GM23338 (cell line): Measurements from ENCODE around the gene SPATA31C1. TPM values are rescaled to one million over a fixed set of nuclear protein-coding genes. Genes with fewer than 3 reads are reported as not detected.

ENCODE experiments used
- ATAC-seq: fragments of 200-7000 bp; cut with Tn5 transposase; 3 replicates; pipeline ENCODE4 v1.9.1; 2020
- DNase-seq: peaks from one replicate; pipeline ENCODE4 v3.0.0-alpha.2; 2015; ENCODE audit warnings: low spot score
- H2AFZ ChIP-seq: fragments of 200-600 bp; sonication (generic); 2 replicates; pipeline ENCODE4 v1.8.0; 2016; ENCODE audit warnings: antibody characterized with exemption, mild to moderate bottlenecking, moderate library complexity
- H3F3A ChIP-seq: fragments of 200-600 bp; sonication (generic); replicated peaks from 2 replicates; pipeline ENCODE4 v1.8.0; 2017; ENCODE audit warnings: antibody characterized with exemption, mixed run types, low read depth
- H3K27ac ChIP-seq: fragments of 200-600 bp; sonication (generic); 2 replicates; pipeline ENCODE4 v1.6.1; 2016; ENCODE audit warnings: low read depth
- H3K27me3 ChIP-seq: fragments of 200-600 bp; sonication (generic); 2 replicates; pipeline ENCODE4 v1.8.0; 2016; ENCODE audit warnings: mild to moderate bottlenecking, mixed run types, moderate library complexity; ENCODE audit not compliant: insufficient read depth
- H3K36me3 ChIP-seq: fragments of 200-600 bp; sonication (generic); 2 replicates; pipeline ENCODE4 v1.8.0; 2016; ENCODE audit warnings: mild to moderate bottlenecking; ENCODE audit not compliant: insufficient read depth
- H3K4me1 ChIP-seq: fragments of 200-600 bp; sonication (generic); 2 replicates; pipeline ENCODE4 v1.8.0; 2016; ENCODE audit warnings: mild to moderate bottlenecking, moderate library complexity; ENCODE audit not compliant: insufficient read depth
- H3K4me2 ChIP-seq: fragments of 200-600 bp; sonication (generic); 2 replicates; pipeline ENCODE4 v1.7.1; 2017; ENCODE audit warnings: mixed run types
- H3K4me3 ChIP-seq: fragments of 200-600 bp; sonication (generic); 2 replicates; pipeline ENCODE4 v1.6.1; 2016; ENCODE audit warnings: mixed run types
- H3K79me2 ChIP-seq: fragments of 200-600 bp; sonication (generic); replicated peaks from 2 replicates; pipeline ENCODE4 v1.8.0; 2017; ENCODE audit warnings: mild to moderate bottlenecking; ENCODE audit not compliant: insufficient read depth
- H3K9me2 ChIP-seq: fragments of 200-600 bp; sonication (generic); 2 replicates; pipeline ENCODE4 v1.8.0; 2017; ENCODE audit not compliant: insufficient read depth
- H4K20me1 ChIP-seq: fragments of 200-600 bp; sonication (generic); replicated peaks from 2 replicates; pipeline ENCODE4 v1.8.0; 2017; ENCODE audit warnings: mild to moderate bottlenecking; ENCODE audit not compliant: insufficient read depth
- H3K27ac Mint-ChIP-seq: 2 replicates; pipeline ENCODE4 v1.8.0; 2020; ENCODE audit warnings: inconsistent platforms, mild to moderate bottlenecking, moderate library complexity, mixed read lengths
- H3K27me3 Mint-ChIP-seq: 3 replicates; pipeline ENCODE4 v1.8.0; 2022; ENCODE audit warnings: low read depth, mild to moderate bottlenecking, moderate library complexity, mixed read lengths, inconsistent platforms; ENCODE audit not compliant: insufficient read depth, poor library complexity
- H3K36me3 Mint-ChIP-seq: 3 replicates; pipeline ENCODE4 v1.8.0; 2021; ENCODE audit warnings: low read depth, mild to moderate bottlenecking, inconsistent platforms, moderate library complexity, mixed read lengths
- H3K4me1 Mint-ChIP-seq: 3 replicates; pipeline ENCODE4 v1.8.0; 2020; ENCODE audit warnings: mild to moderate bottlenecking, inconsistent platforms, mixed read lengths
- H3K4me3 Mint-ChIP-seq: 3 replicates; pipeline ENCODE4 v1.8.0; 2021; ENCODE audit warnings: moderate library complexity, mild to moderate bottlenecking, inconsistent platforms, mixed read lengths
- H3K9me3 Mint-ChIP-seq: 3 replicates; pipeline ENCODE4 v1.8.0; 2020; ENCODE audit warnings: moderate library complexity, mild to moderate bottlenecking, inconsistent platforms, mixed read lengths
- CREB1 ChIP-seq: fragments of 250-450 bp; sonication (Bioruptor Pico); IDR thresholded peaks from 2 replicates; pipeline ENCODE4 v1.5.0; 2020; ENCODE audit warnings: low read depth, mild to moderate bottlenecking, moderate library complexity
- CTCF ChIP-seq, 2 experiments: fragments of 200-600 bp in 1 of 2; sonication (generic) in 1 of 2; conservative IDR thresholded peaks; 2 replicates each; pipeline versions ENCODE4 v1.5.1 to v1.6.1; 2016 to 2017; ENCODE audit warnings: antibody characterized with exemption in 2 of 2, low read depth in 2 of 2, mild to moderate bottlenecking in 2 of 2, moderate library complexity in 1 of 2
- EZH2 ChIP-seq: fragments of 200-600 bp; sonication (generic); IDR thresholded peaks from one replicate; pipeline ENCODE4 v1.8.0; 2017; ENCODE audit warnings: antibody characterized with exemption, mild to moderate bottlenecking, low read depth; ENCODE audit not compliant: unreplicated experiment
- EZH2phosphoT487 ChIP-seq: fragments of 200-600 bp; sonication (generic); IDR thresholded peaks from one replicate; pipeline ENCODE4 v1.8.1; 2018; ENCODE audit warnings: antibody characterized with exemption; ENCODE audit not compliant: unreplicated experiment
- NANOG ChIP-seq: IDR thresholded peaks from 2 replicates; pipeline ENCODE4 v1.6.1; 2016; ENCODE audit warnings: antibody characterized with exemption, borderline replicate concordance
- POLR2AphosphoS5 ChIP-seq: IDR thresholded peaks from 2 replicates; pipeline ENCODE4 v1.6.1; 2016; ENCODE audit warnings: antibody characterized with exemption, low read depth
- REST ChIP-seq: IDR thresholded peaks from one replicate; pipeline ENCODE4 v1.6.1; 2018; ENCODE audit warnings: antibody characterized with exemption; ENCODE audit not compliant: unreplicated experiment
- STAT1 ChIP-seq: IDR thresholded peaks from one replicate; pipeline ENCODE4 v1.6.1; 2016; ENCODE audit warnings: antibody characterized with exemption; ENCODE audit not compliant: unreplicated experiment
- ZNF331 ChIP-seq: fragments of 250-450 bp; sonication (Bioruptor Pico); IDR thresholded peaks from 2 replicates; pipeline ENCODE4 v1.5.0; 2020; ENCODE audit warnings: low read depth, mild to moderate bottlenecking, moderate library complexity
- ZNF462 ChIP-seq: fragments of 250-450 bp; sonication (Bioruptor Pico); IDR thresholded peaks from 2 replicates; pipeline ENCODE4 v1.5.0; 2020; ENCODE audit warnings: mild to moderate bottlenecking, moderate library complexity
- polyA plus RNA-seq: library from polyadenylated mRNA; unstranded; fragments of >200 nt; fragmentation: Nextera tagmentation; extraction: Ambion mirVana; gene quantifications from 2 replicates; pipeline ENCODE4 v1.2.1, GENCODE V29; 2016
- total RNA-seq: library from RNA; depleted of rRNA; stranded (reverse); fragments of >200 nt; shearing (Covaris generic); gene quantifications from 2 replicates; pipeline ENCODE4 v1.2.3, GENCODE V29; 2014

SPATA31C1 gene
- total and polyA plus RNA-seq, 2 experiments from 2014 or later: not detected

GRCh38 chr9:87892956-87893355 is 24.8 kb upstream of the SPATA31C1 start:
- Mint-ChIP-seq H3K36me3 (no peaks in the 10 kb centered on the region), H3K27me3 (peaks cover 3% of the 10 kb centered on the region)

More at GRCh38 chr9:87892956-87893355, 24.8 kb upstream of the SPATA31C1 start:
- no peak overlapping the region for H2AFZ ChIP-seq
- no peak overlapping the region for H3K4me3 Mint-ChIP-seq
- H3K27me3 ChIP-seq: no peaks in the 10 kb centered on the region
- H3K4me3 ChIP-seq: no peak overlapping the region
- no peaks in the 10 kb centered on the region for H3K36me3 ChIP-seq
- H3K27ac ChIP-seq: no peak overlapping the region
- TF ChIP-seq REST (no peak), EZH2 (no peak), ZNF331 (CRISPR knock-in tag) (no peak), POLR2AphosphoS5 (no peak), ZNF462 (CRISPR knock-in tag) (no peak), EZH2phosphoT487 (no peak), CREB1 (CRISPR knock-in tag) (no peak), STAT1 (no peak), NANOG (no peak), CTCF (conservative IDR thresholded peaks at IDR 0.05; ENCODE audit: low read depth in 2 of 2) (no peak)
- H3K27ac Mint-ChIP-seq: no peak overlapping the region
- H3K79me2 ChIP-seq: no peaks in the 10 kb centered on the region
- H4K20me1 ChIP-seq: no peaks in the 10 kb centered on the region
- H3K4me1 ChIP-seq: no peaks in the 10 kb centered on the region
- H3K9me2 ChIP-seq: 0 out of 2 replicates have a peak, but pooled peaks cover 2% of the 10 kb centered on the region
- H3F3A ChIP-seq: no peaks in the 10 kb centered on the region
- H3K4me1 Mint-ChIP-seq: no peaks in the 10 kb centered on the region
- H3K4me2 ChIP-seq: no peak overlapping the region
- ATAC-seq: no peak
- no peak for DNase-seq
- peaks cover 3% of the 10 kb centered on the region; the same call in 2 of the 3 replicates for H3K9me3 Mint-ChIP-seq
